GM12878 (cell line): Measurements from ENCODE around the gene FAM217B. TPM values are rescaled to one million over a fixed set of nuclear protein-coding genes. Genes with fewer than 3 reads are reported as not detected.

Experiments used
- ATAC-seq: fragments of 200-7000 bp; cut with Tn5 transposase; 3 replicates; pipeline ENCODE4 v1.9.1; 2020; ENCODE audit warnings: mild to moderate bottlenecking, moderate library complexity
- BruUV-seq: library from RNA; stranded (reverse); fragments of 400-500 nt; replicated peaks from 2 replicates; lab custom pipeline; 2021; lab: Mats Ljungman, UMichigan
- CTCF ChIA-PET: fragments of 300-600 bp; sonication (Branson Sonifier 250); formaldehyde crosslinking; extraction: SDS; loops from one replicate; lab custom pipeline; 2021; ENCODE audit warnings: inconsistent platforms; lab: Yijun Ruan, JAX
- POLR2A ChIA-PET: fragments of 350-600 bp; formaldehyde crosslinking; extraction: SDS; loops from one replicate; lab custom pipeline; 2021; ENCODE audit warnings: inconsistent platforms; lab: Charles Lee
- RAD21 ChIA-PET: fragments of 300-600 bp; sonication (Branson Sonifier 250); formaldehyde crosslinking; loops from one replicate; lab custom pipeline; 2023; ENCODE audit warnings: antibody characterized with exemption; ENCODE audit not compliant: unreplicated experiment; lab: Charles Lee
- SMC1A ChIA-PET: fragments of 300-600 bp; sonication (Branson Sonifier 250); formaldehyde crosslinking; loops from one replicate; lab custom pipeline; 2023; ENCODE audit not compliant: unreplicated experiment, uncharacterized antibody; lab: Charles Lee
- DNase-seq: peaks from one replicate; pipeline ENCODE4 v3.0.0-alpha.2; 2011; ENCODE audit warnings: low read depth, low spot score
- FAIRE-seq: peaks from 3 replicates; lab custom pipeline; 2011; peaks lifted over from hg19 to GRCh38; lab: Jason Lieb, UNC
- H2AFZ ChIP-seq: 2 replicates; pipeline ENCODE4 v1.6.0; 2011; ENCODE audit warnings: low read depth, low read length, control low read depth; ENCODE audit not compliant: control insufficient read depth
- H3K27ac ChIP-seq: 2 replicates; pipeline ENCODE4 v1.5.1; 2011; ENCODE audit warnings: control low read depth; ENCODE audit not compliant: control insufficient read depth, insufficient read depth
- H3K27me3 ChIP-seq, 2 experiments: replicated peaks in 1 of 2; 2 replicates each; pipeline versions ENCODE4 v1.6.0 to v1.6.1; 2011; ENCODE audit warnings: low read length in 1 of 2; ENCODE audit not compliant: control insufficient read depth in 2 of 2, insufficient read depth in 2 of 2
- H3K36me3 ChIP-seq, 2 experiments: 2 replicates each; pipeline ENCODE4 v1.5.1; 2011; ENCODE audit warnings: low read length in 1 of 2; ENCODE audit not compliant: control insufficient read depth in 2 of 2, insufficient read depth in 2 of 2
- H3K4me1 ChIP-seq: 2 replicates; pipeline ENCODE4 v1.6.1; 2011; ENCODE audit warnings: mild to moderate bottlenecking, low read length, moderate library complexity, mixed read lengths; ENCODE audit not compliant: control insufficient read depth, insufficient read depth
- H3K4me2 ChIP-seq: 2 replicates; pipeline ENCODE4 v1.6.0; 2011; ENCODE audit warnings: control low read depth; ENCODE audit not compliant: control insufficient read depth, insufficient read depth
- H3K4me3 ChIP-seq: fragments of 200-600 bp; sonication (generic); 2 replicates; pipeline ENCODE4 v1.5.1; 2016
- H3K79me2 ChIP-seq: 2 replicates; pipeline ENCODE4 v1.6.0; 2011; ENCODE audit warnings: low read length; ENCODE audit not compliant: control insufficient read depth, insufficient read depth
- H3K9ac ChIP-seq: 2 replicates; pipeline ENCODE4 v1.8.0; 2011; ENCODE audit warnings: low read length, control low read depth, mixed read lengths; ENCODE audit not compliant: control insufficient read depth, insufficient read depth
- H3K9me3 ChIP-seq: replicated peaks from 3 replicates; pipeline ENCODE4 v1.5.1; 2011; ENCODE audit warnings: mild to moderate bottlenecking, low read length; ENCODE audit not compliant: control insufficient read depth, insufficient read depth
- H4K20me1 ChIP-seq: 2 replicates; pipeline ENCODE4 v1.6.0; 2011; ENCODE audit not compliant: control insufficient read depth, insufficient read depth
- ASH2L ChIP-seq: fragments of 300-600, 200-600 bp; sonication (generic); IDR thresholded peaks from 2 replicates; pipeline ENCODE4 v1.6.1; 2017; ENCODE audit warnings: low read depth, mild to moderate bottlenecking, borderline replicate concordance
- JUNB ChIP-seq: IDR thresholded peaks from 2 replicates; pipeline ENCODE4 v1.6.1; 2016; ENCODE audit warnings: antibody characterized with exemption, mild to moderate bottlenecking
- MXI1 ChIP-seq: fragments of 150-350 bp; IDR thresholded peaks from 2 replicates; pipeline ENCODE4 v1.6.1; 2011; ENCODE audit warnings: low read depth, mild to moderate bottlenecking, inconsistent platforms, low read length, improper control_type of control experiment
- MYB ChIP-seq: fragments of 150-350 bp; IDR thresholded peaks from 2 replicates; pipeline ENCODE4 v1.6.1; 2014; ENCODE audit warnings: mild to moderate bottlenecking, low read depth, low read length, borderline replicate concordance
- PML ChIP-seq: IDR thresholded peaks from 2 replicates; pipeline ENCODE4 v1.6.1; 2012; ENCODE audit warnings: low read length, inconsistent platforms
- RAD51 ChIP-seq: fragments of 450-650 bp; IDR thresholded peaks from 2 replicates; pipeline ENCODE4 v1.6.1; 2016; ENCODE audit warnings: moderate library complexity, mild to moderate bottlenecking, inconsistent platforms
- SUPT20H ChIP-seq: IDR thresholded peaks from 2 replicates; pipeline ENCODE4 v1.6.1; 2011; ENCODE audit warnings: low read depth, mild to moderate bottlenecking, low read length, moderate library complexity, borderline replicate concordance; ENCODE audit not compliant: control insufficient read depth
- SUZ12 ChIP-seq: fragments of 200-600 bp; sonication (generic); IDR thresholded peaks from one replicate; pipeline ENCODE4 v1.6.1; 2018; ENCODE audit warnings: antibody characterized with exemption, mild to moderate bottlenecking; ENCODE audit not compliant: unreplicated experiment
- ZZZ3 ChIP-seq: IDR thresholded peaks from 2 replicates; pipeline ENCODE4 v1.6.1; 2011; ENCODE audit warnings: low read depth; ENCODE audit not compliant: control insufficient read depth, insufficient read length
- WGBS: methylation state at CpG from one replicate; pipeline ENCODE4 v1.1.6; 2016; ENCODE audit warnings: low lambda C conversion rate; ENCODE audit not compliant: insufficient replicate concordance, insufficient coverage; ENCODE audit errors: missing lambda C conversion rate; 5-methylcytosine and 5-hydroxymethylcytosine counted together
- in situ Hi-C: fragments of 300-500 bp; cut with MboI; formaldehyde crosslinking; loops from 9 replicates; pipeline ENCODE4 v1.14.3; 2018; ENCODE audit warnings: mixed read lengths
- intact Hi-C: fragments of 100-400 bp; cut with micrococcal nuclease; formaldehyde crosslinking; loops from one replicate; pipeline ENCODE4 v1.14.2; 2022; ENCODE audit not compliant: unreplicated experiment
- polyA plus RNA-seq, 11 experiments: library from polyadenylated mRNA; depleted of rRNA in 4 of 11; unstranded in 6 of 11; stranded (reverse) in 5 of 11; fragments of >200 nt; fragmentation: Nextera tagmentation in 4 of 11; fragmentation: Illumina TruSeq in 1 of 11; extraction: Ambion mirVana in 4 of 11; extraction: Trizol in 1 of 11; gene quantifications; 1 replicate in 1 of 11; 2 replicates in 10 of 11; pipeline versions ENCODE4 v1.2.1 to v1.2.3, GENCODE V29; 2011 to 2016; ENCODE audit warnings: inconsistent platforms in 2 of 11, missing spikeins in 2 of 11, low read depth in 1 of 11
- total RNA-seq, 4 experiments: library from RNA; depleted of rRNA in 3 of 4; stranded (reverse); fragments of >200 nt in 3 of 4; fragmentation: Illumina TruSeq in 1 of 4; extraction: Trizol in 1 of 4; gene quantifications; 2 replicates each; pipeline versions ENCODE4 v1.2.1 to v1.2.3, GENCODE V29; 2013 to 2021
- TF ChIP-seq, protein P1 (sequence below): fragments of 450-650 bp; IDR thresholded peaks from 2 replicates; pipeline ENCODE4 v1.6.1; 2017; ENCODE audit warnings: mild to moderate bottlenecking, moderate library complexity

FAM217B gene
- total and polyA plus RNA-seq, 10 of the 15 experiments (the other 5 are each of a cell fraction or from before 2014, with no cell fraction given), result 6.3 to 18.3 (median 10.6) TPM

DNA sequence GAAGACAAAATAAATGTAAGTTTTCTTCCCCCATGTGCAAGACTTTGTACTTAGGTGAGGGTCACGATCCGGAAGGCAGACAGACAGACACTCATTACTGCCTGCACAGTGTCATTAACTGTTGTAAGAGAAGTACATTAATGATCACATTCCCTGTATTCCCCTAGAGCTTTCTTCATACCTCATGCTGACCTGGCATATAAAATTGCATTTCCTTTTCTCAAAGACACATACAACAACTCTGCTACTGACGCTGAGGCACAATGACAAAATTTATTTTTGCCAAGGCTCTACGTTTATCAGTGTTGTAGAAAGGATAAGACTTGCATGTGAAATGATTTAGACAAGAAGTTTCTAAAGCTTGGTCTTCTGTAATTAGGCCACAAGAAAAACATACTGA, 3.8 kb upstream of the FAM217B start:
- Histone ChIP-seq H3K9me3 (no peaks in the 10 kb centered on the region), H3K4me1 (peaks cover 10% of the 10 kb centered on the region), H3K27me3 (no peaks in the 10 kb centered on the region), H3K4me3 (no peak overlapping the region), H3K9ac (no peak overlapping the region), H3K27ac (no peak overlapping the region), H3K36me3 (no peaks in the 10 kb centered on the region), H3K79me2 (peaks cover 11% of the 10 kb centered on the region), H4K20me1 (no peaks in the 10 kb centered on the region), H3K4me2 (no peak overlapping the region), H2AFZ (no peak overlapping the region)
- FAIRE-seq, result no peak
- RAD21 ChIA-PET, result interaction anchor here (0.8 to 1.4 kb wide), 2 partner anchors 9 kb away, joined by 3 read pairs; no protein-coding TSS in a partner anchor
- POLR2A ChIA-PET, result no interaction called here
- WGBS, result 82% methylated on average over 4 of the region's 4 CpGs
- ATAC-seq, result no peak
- intact Hi-C loops, result no loop called here
- DNase-seq, result no peak
- TF ChIP-seq PML, result no peak
- no peak for TF ChIP-seq MYB
- TF ChIP-seq JUNB, result no peak
- TF ChIP-seq ASH2L, result no peak
- TF ChIP-seq ZZZ3, result no peak
- TF ChIP-seq RAD51, result no peak
- no peak for TF ChIP-seq SUPT20H
- TF ChIP-seq, protein P1, sequence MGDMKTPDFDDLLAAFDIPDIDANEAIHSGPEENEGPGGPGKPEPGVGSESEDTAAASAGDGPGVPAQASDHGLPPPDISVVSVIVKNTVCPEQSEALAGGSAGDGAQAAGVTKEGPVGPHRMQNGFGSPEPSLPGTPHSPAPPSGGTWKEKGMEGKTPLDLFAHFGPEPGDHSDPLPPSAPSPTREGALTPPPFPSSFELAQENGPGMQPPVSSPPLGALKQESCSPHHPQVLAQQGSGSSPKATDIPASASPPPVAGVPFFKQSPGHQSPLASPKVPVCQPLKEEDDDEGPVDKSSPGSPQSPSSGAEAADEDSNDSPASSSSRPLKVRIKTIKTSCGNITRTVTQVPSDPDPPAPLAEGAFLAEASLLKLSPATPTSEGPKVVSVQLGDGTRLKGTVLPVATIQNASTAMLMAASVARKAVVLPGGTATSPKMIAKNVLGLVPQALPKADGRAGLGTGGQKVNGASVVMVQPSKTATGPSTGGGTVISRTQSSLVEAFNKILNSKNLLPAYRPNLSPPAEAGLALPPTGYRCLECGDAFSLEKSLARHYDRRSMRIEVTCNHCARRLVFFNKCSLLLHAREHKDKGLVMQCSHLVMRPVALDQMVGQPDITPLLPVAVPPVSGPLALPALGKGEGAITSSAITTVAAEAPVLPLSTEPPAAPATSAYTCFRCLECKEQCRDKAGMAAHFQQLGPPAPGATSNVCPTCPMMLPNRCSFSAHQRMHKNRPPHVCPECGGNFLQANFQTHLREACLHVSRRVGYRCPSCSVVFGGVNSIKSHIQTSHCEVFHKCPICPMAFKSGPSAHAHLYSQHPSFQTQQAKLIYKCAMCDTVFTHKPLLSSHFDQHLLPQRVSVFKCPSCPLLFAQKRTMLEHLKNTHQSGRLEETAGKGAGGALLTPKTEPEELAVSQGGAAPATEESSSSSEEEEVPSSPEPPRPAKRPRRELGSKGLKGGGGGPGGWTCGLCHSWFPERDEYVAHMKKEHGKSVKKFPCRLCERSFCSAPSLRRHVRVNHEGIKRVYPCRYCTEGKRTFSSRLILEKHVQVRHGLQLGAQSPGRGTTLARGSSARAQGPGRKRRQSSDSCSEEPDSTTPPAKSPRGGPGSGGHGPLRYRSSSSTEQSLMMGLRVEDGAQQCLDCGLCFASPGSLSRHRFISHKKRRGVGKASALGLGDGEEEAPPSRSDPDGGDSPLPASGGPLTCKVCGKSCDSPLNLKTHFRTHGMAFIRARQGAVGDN, result no peak
- TF ChIP-seq SUZ12, result no peak
- TF ChIP-seq MXI1, result no peak
- in situ Hi-C loops, result no loop called here
- no TSS peak for BruUV-seq
- SMC1A ChIA-PET, result interaction anchor here (1.2 to 1.4 kb wide), 3 partner anchors 10 to 215 kb away, joined by 3 to 6 read pairs (median 3); no protein-coding TSS in a partner anchor
- CTCF ChIA-PET, result interaction anchor here (0.9 to 9.5 kb wide), 5 partner anchors 9 to 84 kb away, joined by 4 to 173 read pairs (median 5); no protein-coding TSS in a partner anchor
